H1 (cell line): ENCODE measurements around the gene MRPS6. TPM values are rescaled to one million over a fixed set of nuclear protein-coding genes. Genes with fewer than 3 reads are reported as not detected.
A peak's percentile ranks its signal among the peaks of the same experiment; 100 is the strongest.

Experiments used
- CTCF ChIA-PET: fragments of 300-600 bp; sonication (Branson Sonifier 250); formaldehyde crosslinking; loops from one replicate; lab custom pipeline; 2021; ENCODE audit not compliant: partially characterized antibody; lab: Charles Lee
- POLR2A ChIA-PET: fragments of 300-600 bp; sonication (Branson Sonifier 250); formaldehyde crosslinking; loops from one replicate; lab custom pipeline; 2021; ENCODE audit warnings: inconsistent platforms; ENCODE audit not compliant: partially characterized antibody; lab: Charles Lee
- DNase-seq, 2 experiments: peaks; one replicate each; pipeline versions ENCODE4 v3.0.0 to v3.0.0-alpha.2; 2010 to 2022; ENCODE audit warnings: low spot score in 2 of 2, low read depth in 1 of 2, mixed read lengths in 1 of 2
- FAIRE-seq: peaks from 2 replicates; lab custom pipeline; 2011; peaks lifted over from hg19 to GRCh38; lab: Jason Lieb, UNC
- H2AFZ ChIP-seq: 2 replicates; pipeline ENCODE4 v1.8.1; 2012; ENCODE audit warnings: low read length, inconsistent platforms
- H2AK5ac ChIP-seq: 2 replicates; pipeline ENCODE4 v1.6.1; 2013; ENCODE audit warnings: low read depth, low read length
- H2BK120ac ChIP-seq: replicated peaks from 2 replicates; pipeline ENCODE3; 2013; ENCODE audit warnings: low read depth, low read length, inconsistent platforms
- H2BK12ac ChIP-seq: 2 replicates; pipeline ENCODE4 v1.6.1; 2013; ENCODE audit warnings: low read depth, low read length
- H2BK15ac ChIP-seq: 2 replicates; pipeline ENCODE4 v1.6.1; 2013; ENCODE audit warnings: low read length
- H2BK20ac ChIP-seq: 2 replicates; pipeline ENCODE4 v1.6.1; 2013; ENCODE audit warnings: low read length
- H2BK5ac ChIP-seq: 2 replicates; pipeline ENCODE4 v1.6.1; 2013; ENCODE audit warnings: low read depth, low read length
- H3K14ac ChIP-seq: 2 replicates; pipeline ENCODE4 v1.6.1; 2013; ENCODE audit warnings: inconsistent platforms; ENCODE audit not compliant: insufficient read length
- H3K18ac ChIP-seq: 2 replicates; pipeline ENCODE4 v1.6.1; 2013; ENCODE audit warnings: low read length; ENCODE audit errors: extremely low read depth
- H3K23ac ChIP-seq: 2 replicates; pipeline ENCODE4 v1.6.1; 2013; ENCODE audit warnings: inconsistent platforms; ENCODE audit not compliant: insufficient read length
- H3K23me2 ChIP-seq: 2 replicates; pipeline ENCODE4 v1.6.1; 2013; ENCODE audit warnings: low read depth, low read length
- H3K27ac ChIP-seq: 2 replicates; pipeline ENCODE4 v1.6.1; 2011; ENCODE audit warnings: low read depth, low read length, inconsistent platforms
- H3K27me3 ChIP-seq, 4 experiments: replicated peaks in 1 of 4; 1 replicate in 1 of 4; 2 replicates in 3 of 4; pipeline versions ENCODE4 v1.6.1 to v1.8.1; 2011 to 2013; ENCODE audit warnings: low read length in 3 of 4, mild to moderate bottlenecking in 3 of 4, inconsistent platforms in 2 of 4, mixed read lengths in 2 of 4, moderate library complexity in 1 of 4; ENCODE audit not compliant: control insufficient read depth in 3 of 4, insufficient read depth in 3 of 4; ENCODE audit errors: extremely low read depth in 1 of 4
- H3K36me3 ChIP-seq, 4 experiments: 2 replicates each; pipeline versions ENCODE4 v1.6.1 to v1.8.1; 2011 to 2013; ENCODE audit warnings: mild to moderate bottlenecking in 4 of 4, low read length in 3 of 4, moderate library complexity in 2 of 4, control low read depth in 1 of 4, inconsistent platforms in 1 of 4; ENCODE audit not compliant: insufficient read depth in 4 of 4, control insufficient read depth in 2 of 4
- H3K4ac ChIP-seq: replicated peaks from 2 replicates; pipeline ENCODE3; 2013; ENCODE audit warnings: low read length, low read depth, mixed read lengths, inconsistent platforms; ENCODE audit not compliant: insufficient read length
- H3K4me1 ChIP-seq, 4 experiments: replicated peaks in 1 of 4; 1 replicate in 1 of 4; 2 replicates in 3 of 4; pipeline versions ENCODE4 v1.6.1 to v1.8.1; 2011 to 2013; ENCODE audit warnings: low read length in 3 of 4, inconsistent platforms in 2 of 4, mixed read lengths in 1 of 4; ENCODE audit not compliant: insufficient read depth in 4 of 4, control insufficient read depth in 3 of 4
- H3K4me2 ChIP-seq, 2 experiments: 2 replicates each; pipeline versions ENCODE4 v1.6.1 to v1.8.1; 2011 to 2013; ENCODE audit warnings: low read depth in 2 of 2, low read length in 2 of 2, control low read depth in 1 of 2, inconsistent platforms in 1 of 2, mild to moderate bottlenecking in 1 of 2; ENCODE audit not compliant: insufficient read depth in 1 of 2
- H3K4me3 ChIP-seq, 4 experiments: fragments of 200-600, 300-600 bp in 1 of 4; sonication (generic), shearing (Covaris generic), sonication (Bioruptor Twin) in 1 of 4; 2 replicates each; pipeline versions ENCODE4 v1.5.1 to v1.8.1; 2011 to 2016; ENCODE audit warnings: low read length in 4 of 4, low read depth in 3 of 4, control low read depth in 2 of 4, inconsistent platforms in 2 of 4, mild to moderate bottlenecking in 2 of 4, mixed read lengths in 1 of 4, moderate library complexity in 1 of 4; ENCODE audit not compliant: insufficient read depth in 2 of 4; ENCODE audit errors: extremely low read depth in 1 of 4
- H3K56ac ChIP-seq: replicated peaks from 2 replicates; pipeline ENCODE3; 2013; ENCODE audit warnings: low read depth, mild to moderate bottlenecking, mixed read lengths, low read length, inconsistent platforms; ENCODE audit not compliant: insufficient read length
- H3K79me1 ChIP-seq: 2 replicates; pipeline ENCODE4 v1.6.1; 2013; ENCODE audit warnings: low read depth, low read length, control low read depth
- H3K79me2 ChIP-seq, 2 experiments: 2 replicates each; pipeline versions ENCODE4 v1.6.1 to v1.8.1; 2012 to 2013; ENCODE audit warnings: low read length in 2 of 2, mild to moderate bottlenecking in 2 of 2, inconsistent platforms in 1 of 2; ENCODE audit not compliant: insufficient read depth in 2 of 2, control insufficient read depth in 1 of 2
- H3K9ac ChIP-seq, 4 experiments: replicated peaks in 1 of 4; 1 replicate in 1 of 4; 2 replicates in 3 of 4; pipeline versions ENCODE4 v1.6.1 to v1.8.1; 2011 to 2013; ENCODE audit warnings: low read depth in 3 of 4, low read length in 3 of 4, control low read depth in 2 of 4, mild to moderate bottlenecking in 2 of 4, moderate library complexity in 2 of 4, inconsistent platforms in 1 of 4; ENCODE audit errors: extremely low read depth in 1 of 4
- H3K9me3 ChIP-seq, 2 experiments: 2 replicates each; pipeline versions ENCODE4 v1.6.1 to v1.8.1; 2012 to 2013; ENCODE audit warnings: mild to moderate bottlenecking in 2 of 2, moderate library complexity in 2 of 2, control low read depth in 1 of 2, inconsistent platforms in 1 of 2, low read depth in 1 of 2, low read length in 1 of 2, mixed read lengths in 1 of 2; ENCODE audit not compliant: insufficient read depth in 2 of 2
- H4K20me1 ChIP-seq, 2 experiments: replicated peaks in 1 of 2; 2 replicates each; pipeline versions ENCODE3 to v1.8.1; 2011 to 2013; ENCODE audit warnings: inconsistent platforms in 2 of 2, low read length in 2 of 2, mild to moderate bottlenecking in 1 of 2; ENCODE audit not compliant: insufficient read depth in 2 of 2, control insufficient read depth in 1 of 2
- H4K5ac ChIP-seq: 2 replicates; pipeline ENCODE4 v1.6.1; 2013; ENCODE audit warnings: low read length, low read depth, mixed read lengths, inconsistent platforms; ENCODE audit not compliant: insufficient read length
- H4K8ac ChIP-seq: 2 replicates; pipeline ENCODE4 v1.8.0; 2013; ENCODE audit warnings: mild to moderate bottlenecking, moderate library complexity, low read length, inconsistent platforms; ENCODE audit not compliant: insufficient read depth; ENCODE audit errors: extremely low read depth
- H4K91ac ChIP-seq: replicated peaks from 2 replicates; pipeline ENCODE3; 2013; ENCODE audit warnings: low read length, mixed read lengths, inconsistent platforms; ENCODE audit not compliant: insufficient read length
- ATF2 ChIP-seq: IDR thresholded peaks from 2 replicates; pipeline ENCODE4 v1.6.1; 2012; ENCODE audit warnings: low read length, inconsistent platforms
- CEBPB ChIP-seq: IDR thresholded peaks from 2 replicates; pipeline ENCODE4 v1.6.1; 2012; ENCODE audit warnings: low read depth, low read length
- CHD2 ChIP-seq: IDR thresholded peaks from 2 replicates; pipeline ENCODE4 v1.6.1; 2012; ENCODE audit warnings: low read length, improper control_type of control experiment
- EGR1 ChIP-seq: IDR thresholded peaks from 2 replicates; pipeline ENCODE4 v1.6.1; 2011; ENCODE audit warnings: low read depth, low read length, borderline replicate concordance
- GABPA ChIP-seq: IDR thresholded peaks from 2 replicates; pipeline ENCODE4 v1.6.1; 2011; ENCODE audit warnings: mild to moderate bottlenecking, low read length, moderate library complexity, borderline replicate concordance; ENCODE audit not compliant: insufficient read depth
- HDAC2 ChIP-seq, 2 experiments: fragments of 300-600 bp in 1 of 2; sonication (generic) in 1 of 2; IDR thresholded peaks; 2 replicates each; pipeline ENCODE4 v1.6.1; 2011 to 2012; ENCODE audit warnings: low read depth in 2 of 2, low read length in 2 of 2, mild to moderate bottlenecking in 2 of 2, moderate library complexity in 2 of 2, borderline replicate concordance in 1 of 2, inconsistent platforms in 1 of 2
- KDM1A ChIP-seq: fragments of 200-600, 300-600 bp; sonication (generic); IDR thresholded peaks from 2 replicates; pipeline ENCODE4 v1.7.1; 2016; ENCODE audit warnings: mild to moderate bottlenecking, low read length, borderline replicate concordance
- KDM5A ChIP-seq: fragments of 200-600 bp; IDR thresholded peaks from 2 replicates; pipeline ENCODE4 v1.7.1; 2012; ENCODE audit warnings: mild to moderate bottlenecking, low read length, inconsistent platforms, mixed read lengths
- RBBP5 ChIP-seq: IDR thresholded peaks from 2 replicates; pipeline ENCODE4 v1.7.1; 2012; ENCODE audit warnings: low read depth, mild to moderate bottlenecking, inconsistent platforms, low read length, moderate library complexity, borderline replicate concordance
- SIX5 ChIP-seq: IDR thresholded peaks from 2 replicates; pipeline ENCODE4 v1.6.1; 2011; ENCODE audit warnings: mild to moderate bottlenecking, low read depth, low read length
- SUZ12 ChIP-seq: fragments of 200-600 bp; sonication (generic); IDR thresholded peaks from 2 replicates; pipeline ENCODE4 v1.6.1; 2012; ENCODE audit warnings: mild to moderate bottlenecking, inconsistent platforms, low read length, moderate library complexity, mixed read lengths
- WGBS, 2 experiments: shearing (Covaris generic) in 1 of 2; methylation state at CpG; one replicate each; pipeline versions ENCODE4 v1.1.6 to v1.1.7; 2013 to 2015; ENCODE audit warnings: low lambda C conversion rate in 2 of 2, mixed read lengths in 2 of 2, inconsistent platforms in 1 of 2, low coverage in 1 of 2, missing lambda C conversion rate in 1 of 2; ENCODE audit not compliant: insufficient replicate concordance in 2 of 2, insufficient coverage in 1 of 2, insufficient read length in 1 of 2; ENCODE audit errors: extremely low coverage in 1 of 2, missing lambda C conversion rate in 1 of 2; 5-methylcytosine and 5-hydroxymethylcytosine counted together
- polyA plus RNA-seq, 7 experiments: library from polyadenylated mRNA; depleted of rRNA in 3 of 7; stranded (reverse) in 5 of 7; unstranded in 2 of 7; fragments of >200 nt in 5 of 7; fragments of 200-250 nt in 2 of 7; gene quantifications; 1 replicate in 5 of 7; 2 replicates in 1 of 7; 4 replicates in 1 of 7; pipeline versions ENCODE4 v1.2.1 to v1.2.3, GENCODE V29; 2011 to 2013; ENCODE audit warnings: missing spikeins in 2 of 7, mixed read lengths in 2 of 7
- total RNA-seq: library from RNA; stranded (reverse); fragmentation: NEBNext Ultra II Directional; extraction: Animal tissue kit (Norgen Biotek cat#: 25700); gene quantifications from 2 replicates; pipeline ENCODE4 v1.2.1, GENCODE V29; 2021

Gene MRPS6
- total and polyA plus RNA-seq, 2 of the 8 experiments (the other 6 are each of a cell fraction or from before 2014, with no cell fraction given): 62.7 to 156 TPM

DNA sequence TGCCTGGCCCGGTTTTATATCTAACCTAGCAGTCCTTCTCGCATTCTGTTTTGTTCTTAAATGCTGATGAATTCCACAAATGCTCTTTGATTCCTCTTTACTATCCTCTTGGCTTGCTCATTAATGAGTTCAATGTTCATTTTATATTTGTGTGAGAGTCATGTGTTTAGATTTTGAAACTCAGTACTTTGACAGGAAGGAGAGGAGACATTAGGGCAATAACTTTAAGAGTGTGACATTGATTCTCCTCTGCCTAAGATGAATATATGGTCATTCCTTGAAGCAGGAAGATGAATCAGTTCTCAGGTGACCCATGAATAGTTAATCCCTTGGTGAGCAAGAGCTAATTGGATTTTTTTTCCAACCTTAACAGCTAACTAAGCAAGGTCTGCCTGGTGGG, 84.1 kb downstream of the MRPS6 start:
- ChIA-PET CTCF (interaction anchor here (0.8 to 2.5 kb wide), 3 partner anchors 24 to 210 kb away, joined by 3 to 9 read pairs (median 3); no protein-coding TSS in a partner anchor), POLR2A (no interaction called here)
- H4K8ac ChIP-seq: no peak overlapping the region
- no peak overlapping the region for H2BK12ac ChIP-seq
- H3K23me2 ChIP-seq: no peaks in the 10 kb centered on the region
- no peak overlapping the region for H3K4me3 ChIP-seq
- no peak overlapping the region for H3K18ac ChIP-seq
- H3K36me3 ChIP-seq: no peaks in the 10 kb centered on the region
- no peaks in the 10 kb centered on the region for H3K27me3 ChIP-seq
- no peak overlapping the region for H4K5ac ChIP-seq
- no peak overlapping the region for H3K27ac ChIP-seq
- no peak overlapping the region for H3K56ac ChIP-seq
- no peak overlapping the region for H2BK5ac ChIP-seq
- no peak overlapping the region for H2AK5ac ChIP-seq
- DNase-seq: no peak
- H4K20me1 ChIP-seq: no peaks in the 10 kb centered on the region
- no peak overlapping the region for H2AFZ ChIP-seq
- no peak for TF ChIP-seq KDM1A
- TF ChIP-seq SUZ12: no peak
- TF ChIP-seq ATF2: no peak
- no peak for TF ChIP-seq KDM5A
- no peak for TF ChIP-seq RBBP5
- no peak for TF ChIP-seq HDAC2 (IDR thresholded peaks at IDR 0.05; ENCODE audit: borderline replicate concordance in 1 of 2, low read depth in 2 of 2, low read length in 2 of 2)
- no peak for TF ChIP-seq CEBPB
- TF ChIP-seq CHD2: no peak
- no peak for TF ChIP-seq GABPA
- no peak for TF ChIP-seq SIX5
- TF ChIP-seq EGR1: no peak
- H3K79me2 ChIP-seq: no peaks in the 10 kb centered on the region
- 0 out of 2 replicates have a peak overlapping the region, but pooled peaks have one; percentile 31 for H2BK15ac ChIP-seq
- FAIRE-seq: no peak
- 87% methylated on average over 2 of the region's 2 CpGs; no CpG with 5 or more reads in 1 of the 2 experiments for WGBS, 2 experiments
- H4K91ac ChIP-seq: no peak overlapping the region
- no peak overlapping the region for H3K23ac ChIP-seq
- peaks cover 3 to 4% of the 10 kb centered on the region in 2 experiments; a peak in 2 of 4 replicates for H3K9me3 ChIP-seq
- H3K4me2 ChIP-seq: no peak overlapping the region
- H2BK120ac ChIP-seq: no peak overlapping the region
- H3K4me1 ChIP-seq: no peaks in the 10 kb centered on the region; a peak in 2 of 7 replicates
- no peaks in the 10 kb centered on the region for H3K79me1 ChIP-seq
- H3K4ac ChIP-seq: no peak overlapping the region
- no peak overlapping the region for H3K14ac ChIP-seq
- no peak overlapping the region for H3K9ac ChIP-seq
- no peak overlapping the region for H2BK20ac ChIP-seq
